IPS-18c (cell line): ENCODE results near the gene ORM1.
"Not testable (repeated sequence)": the region's sequence is repeated elsewhere in the genome, so short reads cannot be mapped to it uniquely, and the experiment has no call there.

Source experiments
- H3K4me3 ChIP-seq: 2 replicates; pipeline ENCODE4 v1.7.0; 2013; ENCODE audit warnings: low read depth, mild to moderate bottlenecking, low read length, moderate library complexity; ENCODE audit not compliant: insufficient read depth
- H3K9me3 ChIP-seq: one replicate; pipeline ENCODE4 v1.6.1; 2013; ENCODE audit warnings: mild to moderate bottlenecking, low read length, moderate library complexity; ENCODE audit not compliant: control insufficient read depth, insufficient read depth

Gene ORM1

GRCh38 chr9:114322831-114323531 is at the start of gene ORM1:
TSS of gene ORM1 (plus strand) at chr9:114323098. CDS start at chr9:114323134, 36 bp downstream.
- not testable (repeated sequence) for H3K9me3 ChIP-seq, H3K4me3 ChIP-seq

- H3K9me3 ChIP-seq = no peaks in the 10 kb centered on the region
- H3K4me3 ChIP-seq = no peak overlapping the region
Observed at GRCh38 chr9:114273461-114273881, 49.4 kb upstream of the ORM1 start.

GRCh38 chr9:114274217-114274616 is 48.7 kb upstream of the ORM1 start:
- Histone ChIP-seq H3K4me3 (no peak overlapping the region), H3K9me3 (no peaks in the 10 kb centered on the region)

GRCh38 chr9:114275246-114276004 is 47.5 kb upstream of the ORM1 start:
- H3K4me3 ChIP-seq = no peak overlapping the region
- H3K9me3 ChIP-seq = no peaks in the 10 kb centered on the region

- Histone ChIP-seq H3K4me3 (no peak overlapping the region), H3K9me3 (no peaks in the 10 kb centered on the region)
Observed at GRCh38 chr9:114276908-114277821, 45.7 kb upstream of the ORM1 start.

- no peaks in the 10 kb centered on the region for H3K9me3 ChIP-seq
- H3K4me3 ChIP-seq = no peak overlapping the region
Observed at GRCh38 chr9:114278356-114278755, 44.5 kb upstream of the ORM1 start.

GRCh38 chr9:114278881-114279570 is 43.9 kb upstream of the ORM1 start:
- Histone ChIP-seq H3K4me3 (no peak overlapping the region), H3K9me3 (no peaks in the 10 kb centered on the region)

- Histone ChIP-seq H3K9me3 (no peaks in the 10 kb centered on the region), H3K4me3 (no peak overlapping the region)
Observed at GRCh38 chr9:114279693-114280092, 43.2 kb upstream of the ORM1 start.

GRCh38 chr9:114280636-114281472 is 42.0 kb upstream of the ORM1 start:
- no peaks in the 10 kb centered on the region for H3K9me3 ChIP-seq
- H3K4me3 ChIP-seq = no peak overlapping the region

GRCh38 chr9:114281473-114282103 is 41.3 kb upstream of the ORM1 start:
- Histone ChIP-seq H3K4me3 (no peak overlapping the region), H3K9me3 (no peaks in the 10 kb centered on the region)

- Histone ChIP-seq H3K4me3 (no peak overlapping the region), H3K9me3 (no peaks in the 10 kb centered on the region)
Observed at GRCh38 chr9:114282104-114282485, 40.8 kb upstream of the ORM1 start.

GRCh38 chr9:114282507-114282906 is 40.4 kb upstream of the ORM1 start:
- Histone ChIP-seq H3K4me3 (no peak overlapping the region), H3K9me3 (no peaks in the 10 kb centered on the region)

GRCh38 chr9:114282926-114283325 is 40.0 kb upstream of the ORM1 start:
- Histone ChIP-seq H3K4me3 (no peak overlapping the region), H3K9me3 (no peaks in the 10 kb centered on the region)

- H3K4me3 ChIP-seq = no peak overlapping the region
Observed at GRCh38 chr9:114283551-114284111, 39.3 kb upstream of the ORM1 start.

GRCh38 chr9:114284316-114285060 is 38.4 kb upstream of the ORM1 start:
- peaks cover 2% of the 10 kb centered on the region for H3K9me3 ChIP-seq
- no peak overlapping the region for H3K4me3 ChIP-seq

More at GRCh38 chr9:114283551-114284111, 39.3 kb upstream of the ORM1 start:
- H3K9me3 ChIP-seq = no peaks in the 10 kb centered on the region
